H54 (cell line): ENCODE data around the gene GPATCH2L.

Experiments used
- DNase-seq: peaks from one replicate; pipeline ENCODE4 v3.0.0; 2011; ENCODE audit warnings: low spot score, mixed read lengths; ENCODE audit not compliant: insufficient read length
- FAIRE-seq: peaks from 3 replicates; lab custom pipeline; 2011; peaks lifted over from hg19 to GRCh38; lab: Jason Lieb, UNC
- POLR2A ChIP-seq: IDR thresholded peaks from 2 replicates; pipeline ENCODE4 v1.6.1; 2011; ENCODE audit warnings: low read depth, mild to moderate bottlenecking, low read length

The GPATCH2L gene

GRCh38 chr14:76235628-76236027, 83.9 kb downstream of the GPATCH2L start:
- TF ChIP-seq POLR2A = no peak
- FAIRE-seq = no peak
- no peak for DNase-seq

GRCh38 chr14:76236172-76237130, 84.7 kb downstream of the GPATCH2L start:
- DNase-seq (no peak), FAIRE-seq (no peak)
- TF ChIP-seq POLR2A = no peak

- DNase-seq = no peak
- no peak for TF ChIP-seq POLR2A
- FAIRE-seq = no peak
Measured at GRCh38 chr14:76237349-76237990, 85.7 kb downstream of the GPATCH2L start.

GRCh38 chr14:76245097-76245496, 93.4 kb downstream of the GPATCH2L start:
- DNase-seq (no peak), FAIRE-seq (no peak)
- TF ChIP-seq POLR2A = no peak

GRCh38 chr14:76250302-76250701, 98.6 kb downstream of the GPATCH2L start:
- no peak for DNase-seq
- TF ChIP-seq POLR2A = no peak
- no peak for FAIRE-seq

- no peak for DNase-seq
- TF ChIP-seq POLR2A = no peak
- no peak for FAIRE-seq
Measured at GRCh38 chr14:76252471-76252870, 100.7 kb downstream of the GPATCH2L start.

GRCh38 chr14:76253111-76253510, 101.4 kb downstream of the GPATCH2L start:
- no peak for TF ChIP-seq POLR2A
- no peak for FAIRE-seq
- no peak for DNase-seq

- no peak for FAIRE-seq
- no peak for TF ChIP-seq POLR2A
- no peak for DNase-seq
Measured at GRCh38 chr14:76256545-76256944, 104.8 kb downstream of the GPATCH2L start.

- DNase-seq (no peak), FAIRE-seq (no peak)
- no peak for TF ChIP-seq POLR2A
Measured at GRCh38 chr14:76257111-76257803, 105.5 kb downstream of the GPATCH2L start.

GRCh38 chr14:76257842-76258397, 106.2 kb downstream of the GPATCH2L start:
- DNase-seq (no peak), FAIRE-seq (no peak)
- TF ChIP-seq POLR2A = no peak

- FAIRE-seq = no peak
- DNase-seq = no peak
- TF ChIP-seq POLR2A = no peak
Measured at GRCh38 chr14:76259029-76259735, 107.5 kb downstream of the GPATCH2L start.

- no peak for TF ChIP-seq POLR2A
- DNase-seq = no peak
- FAIRE-seq = no peak
Measured at GRCh38 chr14:76260749-76261148, 109.0 kb downstream of the GPATCH2L start.

- no peak for TF ChIP-seq POLR2A
- DNase-seq = no peak
- no peak for FAIRE-seq
Measured at GRCh38 chr14:76261371-76261811, 109.7 kb downstream of the GPATCH2L start.

- DNase-seq (no peak), FAIRE-seq (no peak)
- no peak for TF ChIP-seq POLR2A
Measured at GRCh38 chr14:76262641-76263040, 110.9 kb downstream of the GPATCH2L start.
